ENCODE results near the gene PPT1.

Gene PPT1

DNA sequence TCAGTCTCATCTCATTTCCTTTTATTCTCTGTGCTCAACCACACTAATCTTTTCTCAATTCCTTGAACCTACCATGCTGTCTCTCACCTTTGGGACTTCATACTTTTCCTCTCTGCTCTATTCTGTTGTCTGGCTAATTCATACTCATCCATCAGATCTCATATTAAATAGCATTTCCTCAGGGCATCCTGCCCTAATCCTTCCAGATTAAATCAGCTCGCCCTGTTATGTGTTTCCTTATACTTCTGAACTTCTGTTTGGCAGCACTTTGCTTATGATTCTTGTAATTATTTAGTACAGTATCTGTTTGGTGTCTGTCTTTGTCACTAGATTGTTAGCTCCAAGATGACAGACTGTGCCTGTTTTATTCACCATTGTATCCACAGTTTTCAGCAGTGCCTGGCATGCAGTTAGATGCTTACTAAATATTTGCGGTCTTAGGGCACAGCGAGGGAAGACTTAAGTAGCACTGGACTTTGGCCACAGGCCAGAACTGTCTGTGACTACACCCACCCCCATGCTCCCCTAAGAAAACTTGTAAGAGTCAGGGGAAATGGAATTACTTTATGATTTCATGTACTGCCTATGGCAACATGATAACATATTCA is 66.4 kb downstream of the PPT1 start:
- DNase-seq (ENCODE audit: low read depth) = no peak

DNA sequence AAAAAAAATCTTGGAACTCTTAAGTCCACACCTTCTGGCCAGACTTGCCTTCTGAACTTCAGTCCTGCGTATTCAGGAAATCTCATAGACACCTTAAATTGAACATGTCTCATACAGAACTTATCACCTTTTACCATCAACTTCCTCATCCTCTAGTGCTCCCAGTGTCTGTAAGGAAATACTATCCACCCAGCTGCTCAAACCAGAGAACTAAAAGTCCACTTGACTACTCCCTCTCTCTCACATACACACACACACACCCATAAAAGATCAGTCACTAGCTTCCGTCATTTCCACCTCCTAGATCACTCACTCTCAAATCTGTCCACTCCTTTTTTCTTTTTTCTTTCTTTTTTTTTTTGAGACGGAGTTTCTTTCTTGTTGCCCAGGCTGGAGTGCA is 67.4 kb downstream of the PPT1 start:
- no peak for DNase-seq (ENCODE audit: low read depth)

DNA sequence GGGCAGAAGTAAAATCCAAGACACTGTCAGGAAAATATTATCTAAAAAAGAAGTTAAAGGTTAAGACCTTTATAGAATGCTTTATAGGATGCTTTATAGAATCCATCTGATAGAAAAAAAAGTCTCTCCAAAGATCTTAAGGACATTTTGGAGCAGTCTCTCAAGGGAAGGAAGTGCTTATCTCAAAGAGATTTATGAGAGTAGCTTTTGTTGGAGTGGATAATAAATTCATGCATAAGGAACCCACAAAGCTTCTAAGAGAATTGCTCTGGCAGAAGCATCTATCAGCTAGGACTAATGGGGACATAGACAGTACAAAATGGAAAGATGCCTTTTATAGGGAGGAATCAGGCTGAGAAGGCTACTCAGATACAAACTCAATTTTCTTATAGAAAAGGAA is 69.4 kb downstream of the PPT1 start:
- DNase-seq (ENCODE audit: low read depth) = no peak

DNA sequence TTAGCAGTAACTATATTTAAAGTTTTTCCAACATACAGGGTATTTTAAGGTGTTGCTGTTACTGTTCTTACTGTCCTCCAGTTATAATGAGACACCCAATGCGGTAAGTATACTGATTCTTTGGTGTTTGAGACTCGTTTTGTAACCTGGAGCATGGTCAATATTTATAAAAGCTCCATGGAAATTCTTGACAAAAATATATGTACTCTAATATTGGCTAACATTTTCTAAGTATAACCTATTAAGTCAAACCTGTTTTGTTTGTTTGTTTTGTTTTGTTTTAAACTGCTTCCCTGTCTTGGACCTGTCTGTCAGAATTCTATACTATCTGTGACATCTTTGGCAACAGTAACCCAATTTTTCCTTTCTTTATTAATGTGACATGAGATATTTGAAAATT is 72.4 kb downstream of the PPT1 start:
- DNase-seq (ENCODE audit: low read depth) = no peak

DNA sequence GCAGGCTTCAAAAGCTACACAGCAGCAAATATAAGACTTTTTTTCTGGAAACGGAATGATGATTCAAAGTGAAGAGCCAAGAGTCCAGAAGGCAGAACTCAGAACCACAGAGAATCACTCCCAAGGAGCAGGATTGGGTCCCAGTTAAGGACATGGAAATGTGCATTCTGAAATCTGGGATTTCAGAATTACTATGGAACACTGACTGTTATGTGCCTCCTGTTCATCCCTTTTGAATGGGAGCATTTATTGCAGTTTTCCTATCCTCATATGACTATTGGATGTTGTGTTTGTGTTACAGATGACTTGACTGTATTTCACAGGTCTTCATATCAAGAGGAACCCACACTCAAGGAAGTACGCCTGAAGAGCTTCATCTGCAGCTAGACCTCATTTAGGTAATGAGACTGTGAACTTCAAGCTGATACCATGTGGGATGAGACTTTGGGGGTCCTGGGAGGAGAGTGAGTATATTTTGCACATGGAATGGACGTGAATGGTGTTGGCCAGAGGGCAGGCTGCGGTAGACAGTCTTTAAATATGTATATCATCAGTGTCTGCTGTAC is 73.6 kb downstream of the PPT1 start:
- no peak for DNase-seq (ENCODE audit: low read depth)

Data from T follicular helper cell (primary cell).